Medulla oblongata (tissue), 1 donor: Measurements from ENCODE around the gene GRIA1.

Experiments
- DNase-seq: peaks from one replicate; pipeline ENCODE4 v3.0.0-alpha.2; 2015; ENCODE audit errors: extremely low spot score

Gene GRIA1

DNA sequence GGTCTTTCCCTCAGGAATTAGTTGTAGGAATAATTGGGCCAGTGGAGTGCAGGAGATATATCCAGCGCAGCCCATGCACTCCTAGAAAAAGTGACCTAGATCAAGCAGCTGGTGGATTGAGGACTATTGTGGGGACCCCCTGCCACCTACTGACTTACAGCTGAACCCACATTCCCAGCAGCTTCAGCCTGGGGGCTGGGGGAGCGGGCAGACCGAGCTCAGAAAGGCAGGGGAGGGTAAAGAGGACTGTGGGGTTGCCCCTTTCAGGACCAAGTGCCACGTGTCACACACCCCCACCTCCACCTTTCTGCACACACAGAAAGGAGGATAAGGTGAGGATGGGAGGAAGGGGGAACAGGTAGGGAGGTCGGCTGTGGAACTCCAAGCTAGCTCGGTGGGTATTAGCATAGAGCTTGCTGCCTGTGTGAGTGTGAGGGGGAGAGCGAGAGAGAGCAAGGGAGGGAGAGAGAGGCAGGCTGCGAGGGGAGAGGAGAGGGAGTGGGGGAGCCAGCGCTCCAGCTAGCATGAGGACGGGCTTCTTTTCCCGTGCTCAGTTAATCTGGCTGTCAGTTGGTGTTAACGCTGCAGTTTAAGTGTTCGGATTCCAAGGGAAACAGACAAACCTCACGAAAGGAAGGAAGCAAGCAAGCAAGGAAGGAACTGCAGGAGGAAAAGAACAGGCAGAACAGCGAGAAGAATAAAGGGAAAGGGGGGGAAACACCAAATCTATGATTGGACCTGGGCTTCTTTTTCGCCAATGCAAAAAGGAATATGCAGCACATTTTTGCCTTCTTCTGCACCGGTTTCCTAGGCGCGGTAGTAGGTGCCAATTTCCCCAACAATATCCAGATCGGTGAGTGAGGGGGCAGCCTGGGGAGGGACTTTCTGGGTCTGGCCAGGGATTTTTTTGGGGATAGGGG, at the start of gene GRIA1:
TSS of gene GRIA1 (plus strand) at position 553 of the 920 bp plus-strand sequence.
- no peak for DNase-seq

DNA sequence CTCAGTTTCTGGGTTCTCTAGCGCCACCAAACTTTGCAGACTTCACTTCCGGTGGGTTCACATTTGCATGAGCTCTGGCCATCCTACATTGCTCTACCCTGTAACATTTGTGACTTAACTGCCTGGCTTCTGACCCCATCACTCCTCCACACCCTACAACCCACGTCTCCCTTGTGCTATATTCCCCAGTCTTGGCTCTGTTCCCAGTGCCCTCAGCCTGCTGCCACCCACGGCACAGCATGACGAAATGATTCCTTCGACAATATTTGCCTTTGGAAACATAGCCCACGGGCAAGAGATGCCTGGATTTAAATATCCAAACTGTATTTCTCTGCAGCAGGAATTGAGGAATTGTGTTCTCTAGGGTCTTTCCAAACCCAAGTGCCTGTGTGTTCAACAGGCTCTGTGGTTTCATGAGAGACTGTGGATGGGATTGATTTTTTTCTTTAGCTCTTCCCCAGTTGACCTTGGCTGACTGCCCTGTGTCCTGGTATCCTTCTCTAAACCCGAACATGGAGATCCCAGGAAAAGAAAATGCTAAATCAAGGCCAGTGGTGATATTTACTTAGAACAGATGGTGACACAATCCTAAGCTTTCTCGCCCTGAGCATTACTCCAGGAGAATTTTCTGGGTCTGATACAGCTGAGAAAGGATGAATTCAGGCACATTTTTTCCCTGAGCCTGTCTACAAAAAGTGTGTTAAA, 44.4 kb upstream of the GRIA1 start:
- no peak for DNase-seq

DNA sequence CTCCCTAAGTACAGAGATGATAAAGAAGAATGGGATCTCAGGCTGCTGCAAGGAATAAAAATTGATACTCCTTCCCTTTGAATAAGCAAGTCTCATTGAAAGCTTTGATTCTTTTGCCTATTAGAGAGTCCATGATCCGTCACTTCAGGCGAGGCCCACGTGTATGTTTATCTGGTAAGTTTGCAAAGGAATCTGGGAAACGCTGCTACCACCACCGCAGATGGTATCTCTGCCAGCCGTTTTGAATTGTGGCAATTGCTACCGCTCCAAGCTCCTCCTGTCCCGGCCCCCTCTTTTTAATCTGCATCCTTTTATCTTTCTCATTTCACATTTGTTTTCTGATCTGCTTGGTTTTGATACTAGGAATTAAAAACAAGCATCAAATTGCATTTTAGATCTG, 42.9 kb upstream of the GRIA1 start:
- DNase-seq, result no peak

- DNase-seq, result no peak
Measured at GRCh38 chr5:153456354-153456753, 34.1 kb upstream of the GRIA1 start.

- no peak for DNase-seq
Measured at GRCh38 chr5:153456993-153457392, 33.5 kb upstream of the GRIA1 start.

DNA sequence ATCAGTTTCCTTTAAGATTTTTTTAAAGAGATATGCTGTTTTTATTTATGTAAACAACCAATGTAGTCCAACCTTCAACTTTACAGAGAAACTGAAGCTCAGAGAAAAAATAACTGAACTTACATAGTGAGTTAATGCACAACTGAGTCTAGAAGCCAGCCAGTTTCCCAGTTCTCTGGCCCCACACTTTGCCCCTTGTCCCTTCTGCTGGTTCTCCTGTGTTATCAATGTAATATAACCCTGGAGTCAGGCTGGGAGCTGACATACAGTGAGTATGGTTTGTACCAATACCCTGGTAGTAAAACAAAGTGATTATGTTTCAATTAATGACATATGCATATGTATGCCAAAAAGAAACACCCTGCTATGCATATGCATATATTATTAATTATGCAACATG, 32.2 kb upstream of the GRIA1 start:
- no peak for DNase-seq

GRCh38 chr5:153459051-153459743, 31.3 kb upstream of the GRIA1 start:
- no peak for DNase-seq

DNA sequence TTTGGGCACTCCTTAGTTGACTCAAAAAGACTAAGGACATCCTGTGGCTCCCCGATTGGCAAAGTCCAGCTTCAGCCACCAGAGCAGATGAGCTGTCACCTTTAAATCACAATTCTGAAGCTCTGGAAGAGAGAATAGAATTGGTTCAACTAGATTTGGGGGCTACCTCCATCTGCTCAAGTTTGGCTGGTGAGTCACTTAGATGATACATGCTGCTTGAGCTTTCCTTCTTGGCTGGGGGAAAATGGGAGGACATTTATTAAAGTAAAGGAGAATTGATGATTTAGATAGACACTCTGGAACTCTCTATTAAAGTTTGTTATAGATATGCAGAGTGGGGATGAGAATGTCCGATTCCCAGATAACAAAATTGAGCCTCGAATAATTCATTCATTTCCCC, 30.0 kb upstream of the GRIA1 start:
- DNase-seq, result no peak

DNA sequence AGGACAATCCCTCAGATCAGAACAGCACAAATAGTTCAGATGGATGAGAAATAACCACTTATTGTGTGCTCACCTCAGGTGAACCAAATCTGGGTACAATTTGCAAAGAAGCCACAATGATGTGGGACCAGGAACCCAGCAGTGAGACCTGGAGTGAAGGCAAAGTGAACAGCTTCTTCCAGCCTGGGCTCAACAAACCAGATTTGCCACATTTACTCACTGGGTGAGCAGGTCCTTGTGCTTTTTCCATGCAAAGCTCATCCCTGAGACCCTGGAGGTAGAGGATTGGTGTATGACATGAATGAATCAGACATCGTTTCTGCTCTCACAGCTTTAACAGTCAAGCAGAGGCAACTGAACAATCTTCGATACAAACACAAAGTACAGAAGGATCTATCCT, 29.1 kb upstream of the GRIA1 start:
- DNase-seq, result no peak

DNA sequence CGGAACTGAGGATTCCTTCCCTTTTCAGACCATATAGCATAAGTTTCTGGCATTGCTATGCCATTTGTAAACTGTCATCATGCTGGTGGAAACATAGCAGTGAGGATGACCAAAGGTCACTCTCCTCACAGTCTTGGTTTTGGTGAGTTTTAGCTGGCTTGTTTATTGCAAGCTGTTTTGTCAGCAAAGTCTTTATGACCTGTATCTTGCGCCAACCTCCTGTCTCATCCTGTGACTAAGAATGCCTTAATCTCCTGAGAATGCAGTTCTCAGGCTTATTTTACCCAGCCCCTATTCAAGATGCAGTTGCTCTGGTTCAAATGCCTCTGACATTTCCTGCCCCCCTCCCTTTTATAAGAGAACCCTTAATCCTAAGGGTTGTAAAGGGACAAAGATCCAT, 26.7 kb upstream of the GRIA1 start:
- DNase-seq, result no peak

DNA sequence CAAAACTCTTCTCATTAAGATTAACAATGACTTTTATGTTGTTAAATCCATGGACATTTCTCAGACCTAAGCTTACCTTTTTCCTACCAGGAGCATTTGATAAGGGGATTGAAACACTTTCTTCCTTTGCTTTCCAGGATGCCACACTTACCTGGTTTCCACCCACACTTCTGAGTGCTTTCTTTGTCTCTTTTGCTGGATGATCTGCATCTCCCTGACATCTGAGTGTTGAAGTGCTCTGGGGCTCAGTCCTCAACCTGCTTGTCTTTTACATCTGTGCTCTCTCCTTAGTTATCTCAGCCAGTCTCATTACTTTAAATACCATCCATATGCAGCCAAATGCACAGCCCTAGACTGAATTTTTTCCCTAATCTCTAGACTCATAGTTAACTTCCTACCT, 22.9 kb upstream of the GRIA1 start:
- DNase-seq, result no peak

- DNase-seq, result no peak
Measured at GRCh38 chr5:153469423-153469822, 21.0 kb upstream of the GRIA1 start.

DNA sequence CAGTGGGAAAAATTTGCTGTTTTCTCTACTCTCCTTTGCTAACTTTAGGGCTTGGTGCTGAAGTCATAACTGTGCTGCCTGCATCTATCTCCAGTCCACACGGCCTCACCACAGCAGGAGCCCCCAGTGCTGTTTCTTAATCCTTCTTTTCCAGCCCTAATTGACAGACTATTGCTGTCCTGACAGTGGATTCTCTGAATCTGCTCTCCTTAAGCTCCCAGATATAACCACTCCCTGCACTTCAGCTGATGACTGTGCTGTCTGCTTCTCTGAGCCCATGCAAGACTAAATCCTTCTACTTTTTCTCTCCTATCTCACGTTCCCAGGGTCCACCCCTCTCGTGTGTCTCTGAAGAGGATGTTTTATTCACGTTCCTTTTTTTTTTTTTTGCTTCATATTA, 19.7 kb upstream of the GRIA1 start:
- no peak for DNase-seq

GRCh38 chr5:153476767-153477166, 13.7 kb upstream of the GRIA1 start:
- DNase-seq, result no peak

GRCh38 chr5:153480401-153480800, 10.1 kb upstream of the GRIA1 start:
- no peak for DNase-seq

GRCh38 chr5:153483482-153483881, 7.0 kb upstream of the GRIA1 start:
- no peak for DNase-seq

- DNase-seq, result no peak
Measured at GRCh38 chr5:153485641-153486040, 4.8 kb upstream of the GRIA1 start.

DNA sequence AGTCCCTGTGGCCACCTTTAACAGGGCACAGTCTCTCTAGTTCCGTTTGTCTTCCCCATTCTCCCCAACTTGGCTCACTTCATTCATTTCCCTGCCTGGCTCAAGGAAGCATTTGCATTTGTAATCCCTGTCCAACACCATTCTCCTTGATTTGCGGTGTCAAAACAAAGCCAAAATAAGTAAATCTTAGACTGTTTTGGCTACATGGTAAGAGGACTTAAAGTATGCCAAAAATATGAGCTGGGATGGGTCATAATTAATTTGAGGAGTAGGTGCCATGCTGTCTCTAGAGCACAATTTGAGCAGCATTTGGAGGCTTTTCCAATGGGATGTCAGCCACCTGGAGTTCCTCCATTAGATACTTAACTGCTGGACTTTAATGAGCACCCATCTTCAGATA, 3.7 kb upstream of the GRIA1 start:
- no peak for DNase-seq

DNA sequence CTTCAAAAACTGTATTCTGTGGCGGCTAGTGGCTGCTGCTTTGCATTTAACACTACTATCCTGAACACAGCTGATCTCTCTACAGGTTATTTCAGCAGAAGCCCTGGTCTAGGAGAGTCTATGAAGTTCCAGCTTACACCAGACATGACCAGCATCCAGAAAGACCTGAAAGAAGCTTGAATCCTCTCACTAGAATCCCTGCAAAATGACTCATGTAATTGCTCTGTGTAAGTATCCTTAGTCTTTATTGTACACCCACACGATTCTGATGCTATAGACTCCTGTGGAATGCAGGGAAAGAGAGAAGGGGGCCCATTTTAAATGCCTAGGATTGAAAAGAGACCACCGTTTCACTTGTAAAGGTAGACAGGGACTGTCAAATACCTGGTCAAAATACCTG, 859 bp upstream of the GRIA1 start:
- no peak for DNase-seq

GRCh38 chr5:153491038-153491744, 721 bp downstream of the GRIA1 start:
- no peak for DNase-seq

- no peak for DNase-seq
Measured at GRCh38 chr5:153491856-153492255, 1.4 kb downstream of the GRIA1 start.

- DNase-seq, result peak; percentile 28
Measured at GRCh38 chr5:153496835-153497234, 6.4 kb downstream of the GRIA1 start.
